ENCODE data around the gene ANXA6. TPM values are rescaled to one million over a fixed set of nuclear protein-coding genes. Genes with fewer than 3 reads are reported as not detected.

ANXA6 gene
- total and polyA plus RNA-seq, 2 donors (not counting 1 experiment from before 2014, with no cell fraction given): 136 to 300 TPM

DNA sequence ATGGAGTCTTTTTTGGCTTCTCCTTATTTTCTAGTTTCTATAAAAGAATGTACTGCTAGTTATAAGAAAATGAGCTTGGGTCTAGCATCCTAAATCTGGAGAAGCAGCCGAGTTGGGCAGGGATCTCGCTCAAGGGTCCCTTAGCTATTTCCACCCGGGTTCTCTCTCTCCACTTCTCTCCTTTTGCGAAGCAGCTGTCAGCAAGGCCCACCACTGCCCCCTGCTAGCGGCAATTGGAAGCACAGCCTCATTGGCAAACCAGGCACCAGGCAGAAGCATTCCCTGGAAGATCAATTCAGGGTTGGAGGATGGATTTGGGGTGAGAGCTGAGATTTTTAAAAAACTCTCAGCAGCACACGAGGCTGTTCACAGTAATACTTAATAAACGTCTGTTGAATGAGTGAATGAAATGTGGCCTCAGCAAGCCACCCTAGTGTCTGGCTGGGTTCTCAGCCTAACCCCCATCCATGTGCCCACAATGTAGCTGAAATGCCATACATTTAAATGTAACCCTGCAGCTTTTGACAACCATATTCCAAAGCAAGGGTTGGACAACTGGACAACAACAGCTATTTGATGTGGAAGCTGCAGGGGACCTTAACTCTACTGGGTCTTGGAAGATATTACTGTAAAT lies 42.2 kb downstream of the ANXA6 start:
- H3K27ac ChIP-seq (ENCODE audit: low read length in 2 of 2): peak overlapping the region in 1 of 2 donors; percentile 51
- peak; percentile 88 for ATAC-seq (ENCODE audit: low read depth)
- H3K4me3 Mint-ChIP-seq: no peak overlapping the region
- H3K9me3 ChIP-seq (ENCODE audit: control extremely low read depth in 1 of 3, control insufficient read depth in 2 of 3, insufficient read depth in 1 of 3, low read length in 2 of 3): no peaks in the 10 kb centered on the region
- H2AFZ ChIP-seq (ENCODE audit: insufficient read depth, low read depth, low read length, poor library complexity, severe bottlenecking): no peak overlapping the region
- H3K9ac ChIP-seq (ENCODE audit: low read length): no peak overlapping the region
- H3K4me3 ChIP-seq (ENCODE audit: control extremely low read depth in 1 of 5, extremely low read depth in 1 of 5, insufficient read depth in 1 of 5, low read depth in 2 of 5, low read length in 4 of 5): no peak overlapping the region
- no peaks in the 10 kb centered on the region for H3K9me3 Mint-ChIP-seq (ENCODE audit: insufficient read depth)
- TF ChIP-seq, protein P1, sequence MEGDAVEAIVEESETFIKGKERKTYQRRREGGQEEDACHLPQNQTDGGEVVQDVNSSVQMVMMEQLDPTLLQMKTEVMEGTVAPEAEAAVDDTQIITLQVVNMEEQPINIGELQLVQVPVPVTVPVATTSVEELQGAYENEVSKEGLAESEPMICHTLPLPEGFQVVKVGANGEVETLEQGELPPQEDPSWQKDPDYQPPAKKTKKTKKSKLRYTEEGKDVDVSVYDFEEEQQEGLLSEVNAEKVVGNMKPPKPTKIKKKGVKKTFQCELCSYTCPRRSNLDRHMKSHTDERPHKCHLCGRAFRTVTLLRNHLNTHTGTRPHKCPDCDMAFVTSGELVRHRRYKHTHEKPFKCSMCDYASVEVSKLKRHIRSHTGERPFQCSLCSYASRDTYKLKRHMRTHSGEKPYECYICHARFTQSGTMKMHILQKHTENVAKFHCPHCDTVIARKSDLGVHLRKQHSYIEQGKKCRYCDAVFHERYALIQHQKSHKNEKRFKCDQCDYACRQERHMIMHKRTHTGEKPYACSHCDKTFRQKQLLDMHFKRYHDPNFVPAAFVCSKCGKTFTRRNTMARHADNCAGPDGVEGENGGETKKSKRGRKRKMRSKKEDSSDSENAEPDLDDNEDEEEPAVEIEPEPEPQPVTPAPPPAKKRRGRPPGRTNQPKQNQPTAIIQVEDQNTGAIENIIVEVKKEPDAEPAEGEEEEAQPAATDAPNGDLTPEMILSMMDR (IDR thresholded peaks at IDR 0.05): peak; percentile 98
- TF ChIP-seq EZH2 (IDR thresholded peaks at IDR 0.05; ENCODE audit: borderline replicate concordance, insufficient read depth, low read depth, low read length, poor library complexity, severe bottlenecking): no peak
- no peaks in the 10 kb centered on the region for H3K27me3 Mint-ChIP-seq
- peaks cover 23% of the 10 kb centered on the region for H3K4me1 Mint-ChIP-seq
- H3K27ac Mint-ChIP-seq: peak overlapping the region; percentile 56
- CTCF ChIA-PET: interaction anchor here (0.7 to 48.0 kb wide), 55 partner anchors 10 to 498 kb away, joined by 3 to 1701 read pairs (median 6); partner anchors contain the start of genes ANXA6, CCDC69, GM2A and TNIP1
- intact Hi-C loops (cut with micrococcal nuclease): loop anchor here (1.0 to 2.0 kb wide), 4 partner anchors 37 to 315 kb away; no protein-coding TSS in a partner anchor
- DNase-seq: peak; percentile 78
- H3K4me1 ChIP-seq (ENCODE audit: control insufficient read depth in 2 of 2, insufficient read depth in 2 of 2, low read length in 2 of 2): peaks cover 4 to 11% of the 10 kb centered on the region in 2 donors
- WGBS (ENCODE audit: insufficient coverage): 0% methylated on average over 3 of the region's 7 CpGs
- peaks cover 37% of the 10 kb centered on the region for H3K79me2 ChIP-seq (ENCODE audit: control insufficient read depth, insufficient read depth, low read length)
- no peak overlapping the region for H3K4me2 ChIP-seq (replicated peaks; ENCODE audit: low read depth, low read length, poor library complexity, severe bottlenecking)
- H3K36me3 ChIP-seq (replicated peaks in 1 of 2; ENCODE audit: control extremely low read depth in 1 of 2, control insufficient read depth in 1 of 2, extremely low read depth in 1 of 2, insufficient read depth in 2 of 2, low read length in 1 of 2): peaks cover 6 to 89% of the 10 kb centered on the region in 2 experiments
- no peaks in the 10 kb centered on the region for H3K27me3 ChIP-seq (replicated peaks in 1 of 4; ENCODE audit: control extremely low read depth in 1 of 4, control insufficient read depth in 3 of 4, insufficient read depth in 4 of 4, low read length in 3 of 4)
- H4K20me1 ChIP-seq (ENCODE audit: control insufficient read depth, insufficient read depth, low read length, poor library complexity, severe bottlenecking): peaks cover 46% of the 10 kb centered on the region
- POLR2A ChIA-PET: interaction anchor here (0.6 to 2.6 kb wide), 4 partner anchors 10 to 64 kb away, joined by 3 to 11 read pairs (median 7); no protein-coding TSS in a partner anchor

DNA sequence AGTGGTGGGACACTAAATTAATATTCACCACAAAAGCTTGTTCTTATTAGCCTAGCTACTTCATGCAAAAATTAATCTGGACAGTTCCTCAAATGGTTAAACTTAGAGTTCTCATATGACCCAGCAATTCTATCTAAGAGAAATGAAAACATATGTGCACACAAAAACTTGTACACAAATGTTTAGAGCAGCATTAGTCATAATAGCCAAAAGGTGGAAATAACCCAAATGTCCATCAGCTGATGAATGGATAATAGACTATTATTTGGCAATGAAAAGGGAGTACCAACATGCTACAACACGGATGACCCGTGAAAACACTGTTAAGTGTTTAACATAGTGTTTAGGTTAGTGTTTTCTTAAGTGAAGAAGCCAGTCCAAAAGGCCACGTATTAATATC lies 43.9 kb downstream of the ANXA6 start:
- H3K9me3 ChIP-seq (ENCODE audit: control extremely low read depth in 1 of 3, control insufficient read depth in 2 of 3, insufficient read depth in 1 of 3, low read length in 2 of 3): no peaks in the 10 kb centered on the region
- intact Hi-C loops (cut with micrococcal nuclease): loop anchor here (2.0 kb wide), 2 partner anchors 15 to 313 kb away; no protein-coding TSS in a partner anchor
- no peak overlapping the region for H3K4me3 ChIP-seq (ENCODE audit: control extremely low read depth in 1 of 5, extremely low read depth in 1 of 5, insufficient read depth in 1 of 5, low read depth in 2 of 5, low read length in 4 of 5)
- H3K27me3 ChIP-seq (replicated peaks in 1 of 4; ENCODE audit: control extremely low read depth in 1 of 4, control insufficient read depth in 3 of 4, insufficient read depth in 4 of 4, low read length in 3 of 4): no peaks in the 10 kb centered on the region
- peaks cover 27% of the 10 kb centered on the region for H3K4me1 Mint-ChIP-seq
- no peak overlapping the region for H3K4me3 Mint-ChIP-seq
- peaks cover 33% of the 10 kb centered on the region for H3K79me2 ChIP-seq (ENCODE audit: control insufficient read depth, insufficient read depth, low read length)
- H3K36me3 ChIP-seq (replicated peaks in 1 of 2; ENCODE audit: control extremely low read depth in 1 of 2, control insufficient read depth in 1 of 2, extremely low read depth in 1 of 2, insufficient read depth in 2 of 2, low read length in 1 of 2): peaks cover 4 to 91% of the 10 kb centered on the region in 2 experiments
- 71% methylated on average over 1 of the region's 3 CpGs for WGBS (ENCODE audit: insufficient coverage)
- DNase-seq (no peak), ATAC-seq (ENCODE audit: low read depth) (no peak)
- no peaks in the 10 kb centered on the region for H3K9me3 Mint-ChIP-seq (ENCODE audit: insufficient read depth)
- TF ChIP-seq, protein P1 (IDR thresholded peaks at IDR 0.05): no peak
- TF ChIP-seq EZH2 (IDR thresholded peaks at IDR 0.05; ENCODE audit: borderline replicate concordance, insufficient read depth, low read depth, low read length, poor library complexity, severe bottlenecking): no peak
- POLR2A ChIA-PET: no interaction called here
- no peak overlapping the region for H2AFZ ChIP-seq (ENCODE audit: insufficient read depth, low read depth, low read length, poor library complexity, severe bottlenecking)
- H4K20me1 ChIP-seq (ENCODE audit: control insufficient read depth, insufficient read depth, low read length, poor library complexity, severe bottlenecking): peaks cover 64% of the 10 kb centered on the region
- CTCF ChIA-PET: interaction anchor here (1.0 to 48.0 kb wide), 13 partner anchors 8 to 143 kb away, joined by 3 to 1701 read pairs (median 29); partner anchors contain the start of genes ANXA6 and TNIP1
- H3K27ac ChIP-seq (ENCODE audit: low read length in 2 of 2): no peak overlapping the region
- no peak overlapping the region for H3K4me2 ChIP-seq (replicated peaks; ENCODE audit: low read depth, low read length, poor library complexity, severe bottlenecking)
- no peak overlapping the region for H3K27ac Mint-ChIP-seq
- H3K9ac ChIP-seq (ENCODE audit: low read length): no peak overlapping the region
- no peaks in the 10 kb centered on the region for H3K27me3 Mint-ChIP-seq
- peaks cover 4 to 14% of the 10 kb centered on the region in 2 donors for H3K4me1 ChIP-seq (ENCODE audit: control insufficient read depth in 2 of 2, insufficient read depth in 2 of 2, low read length in 2 of 2)

All from B cell (primary cell).